Ovary (tissue), 9 donors: ENCODE measurements around the gene GPLD1. TPM values are rescaled to one million over a fixed set of nuclear protein-coding genes. Genes with fewer than 3 reads are reported as not detected.

ENCODE experiments used
- DNase-seq, 5 donors: peaks; one replicate each; pipeline ENCODE4 v3.0.0-alpha.2; 2019 to 2020
- H3K27ac ChIP-seq, 2 donors: fragments of 200-600 bp; one replicate each; pipeline versions ENCODE4 v1.5.1 to v1.8.0; 2019 to 2022
- H3K27me3 ChIP-seq: fragments of 200-600 bp; one replicate; pipeline ENCODE4 v1.8.0; 2022
- H3K36me3 ChIP-seq: fragments of 200-600 bp; sonication (generic); one replicate; pipeline ENCODE4 v1.5.1; 2019
- H3K4me1 ChIP-seq: one replicate; pipeline ENCODE4 v1.8.1; 2013; ENCODE audit warnings: mild to moderate bottlenecking, moderate library complexity; ENCODE audit not compliant: insufficient read depth
- H3K4me3 ChIP-seq: fragments of 200-600 bp; sonication (generic); one replicate; pipeline ENCODE4 v1.5.1; 2017
- H3K9me3 ChIP-seq, 2 donors: fragments of 200-600 bp in 1 of 2; sonication (generic) in 1 of 2; one replicate each; pipeline versions ENCODE4 v1.5.1 to v1.8.1; 2013 to 2019; ENCODE audit warnings: mild to moderate bottlenecking in 1 of 2, moderate library complexity in 1 of 2
- CTCF ChIP-seq, 3 donors: fragments of 450-650 bp in 2 of 3; fragments of 200-600 bp in 1 of 3; IDR thresholded peaks; one replicate each; pipeline versions ENCODE4 v1.5.1 to v1.8.0; 2016 to 2022; ENCODE audit warnings: antibody characterized with exemption in 3 of 3, mild to moderate bottlenecking in 1 of 3
- EP300 ChIP-seq: sonication (generic); formaldehyde crosslinking; IDR thresholded peaks from one replicate; pipeline ENCODE4 v1.6.1; 2017; ENCODE audit warnings: antibody characterized with exemption
- POLR2A ChIP-seq: fragments of 450-650 bp; IDR thresholded peaks from one replicate; pipeline ENCODE4 v1.6.1; 2017; ENCODE audit warnings: antibody characterized with exemption, mild to moderate bottlenecking, moderate library complexity
- WGBS, 3 donors: extraction: QIAGEN DNeasy Blood & Tissue Kit in 1 of 3; methylation state at CpG; one replicate each; pipeline versions ENCODE4 v1.1.5 to v1.1.7; 2013 to 2017; 5-methylcytosine and 5-hydroxymethylcytosine counted together
- intact Hi-C, 4 donors: fragments of 100-400 bp; cut with DNase I; formaldehyde crosslinking; loops; one replicate each; pipeline versions ENCODE4 v1.11.0 to v1.15.1; 2022 to 2023
- polyA plus RNA-seq, 2 donors: library from polyadenylated mRNA; stranded (reverse); fragments of 200-250 nt in 1 of 2; fragments of 350-450 nt in 1 of 2; fragmentation: Illumina TruSeq in 1 of 2; extraction: RNeasy Lipid Tissue Mini Kit (QIAGEN cat#74804) in 1 of 2; gene quantifications; one replicate each; pipeline ENCODE4 v1.2.3, GENCODE V29; 2013 to 2014
- total RNA-seq, 7 donors: library from RNA; depleted of rRNA in 2 of 7; stranded (reverse); fragments of >200 nt in 2 of 7; fragmentation: NEBNext Ultra II Directional in 3 of 7; extraction: Animal tissue kit (Norgen Biotek cat#: 25700) in 3 of 7; gene quantifications; one replicate each; pipeline versions ENCODE4 v1.1.0 to v1.2.4, GENCODE V29; 2016 to 2023
- donor health status: DM: no; HTN: no; CAD: no; lungs with moderate emphysema.
- donor health status: DM: no; HTN: no; CAD: no.
- donor health status: Bipolar disorder and iron deficiency.
- donor health status: DM: yes; HTN: yes; CAD: no.
- donor health status: DM: no; HTN: no; CAD: no.
- donor health status: DM: yes; HTN: yes; CAD: no.

Gene GPLD1
- total and polyA plus RNA-seq, 9 donors: 1.2 to 3.3 (median 2.6) TPM

- Histone ChIP-seq H3K27ac (no peak overlapping the region), H3K9me3 (no peaks in the 10 kb centered on the region), H3K4me3 (no peak overlapping the region), H3K4me1 (no peaks in the 10 kb centered on the region), H3K36me3 (no peaks in the 10 kb centered on the region), H3K27me3 (no peaks in the 10 kb centered on the region)
- intact Hi-C loops: no loop called here
- TF ChIP-seq CTCF (IDR thresholded peaks at IDR 0.05) (no peak), POLR2A (no peak), EP300 (no peak)
- no peak for DNase-seq
- WGBS, 3 donors: 90 to 93% (median 90%) methylated on average over 7 of the region's 7 CpGs
Observed at GRCh38 chr6:24484657-24485323, 4.6 kb downstream of the GPLD1 start.

GRCh38 chr6:24481449-24481848 lies 7.9 kb downstream of the GPLD1 start:
- Histone ChIP-seq H3K27me3 (no peaks in the 10 kb centered on the region), H3K36me3 (no peaks in the 10 kb centered on the region), H3K4me1 (no peaks in the 10 kb centered on the region), H3K4me3 (no peak overlapping the region), H3K27ac (no peak overlapping the region), H3K9me3 (no peaks in the 10 kb centered on the region)
- DNase-seq: no peak
- intact Hi-C loops: no loop called here
- TF ChIP-seq POLR2A (no peak), CTCF (IDR thresholded peaks at IDR 0.05) (no peak)
- WGBS, 3 donors: 73 to 83% (median 77%) methylated on average over 5 of the region's 5 CpGs

GRCh38 chr6:24480705-24481104 lies 8.7 kb downstream of the GPLD1 start:
- Histone ChIP-seq H3K36me3 (no peaks in the 10 kb centered on the region), H3K4me3 (no peak overlapping the region), H3K9me3 (no peaks in the 10 kb centered on the region), H3K27ac (no peak overlapping the region), H3K27me3 (no peaks in the 10 kb centered on the region), H3K4me1 (no peaks in the 10 kb centered on the region)
- 92 to 95% (median 93%) methylated on average over 9 of the region's 9 CpGs for WGBS, 3 donors
- no peak for DNase-seq
- intact Hi-C loops: no loop called here
- TF ChIP-seq EP300 (no peak), POLR2A (no peak), CTCF (IDR thresholded peaks at IDR 0.05) (no peak)

GRCh38 chr6:24478903-24479302 lies 10.5 kb downstream of the GPLD1 start:
- 51 to 66% (median 53%) methylated on average over 4 of the region's 4 CpGs for WGBS, 3 donors
- TF ChIP-seq EP300 (no peak), CTCF (IDR thresholded peaks at IDR 0.05) (no peak), POLR2A (no peak)

More at GRCh38 chr6:24478903-24479302, 10.5 kb downstream of the GPLD1 start:
- Histone ChIP-seq H3K27ac (no peak overlapping the region), H3K27me3 (no peaks in the 10 kb centered on the region), H3K4me1 (no peaks in the 10 kb centered on the region), H3K4me3 (no peak overlapping the region), H3K36me3 (no peaks in the 10 kb centered on the region), H3K9me3 (no peaks in the 10 kb centered on the region)
- intact Hi-C loops: no loop called here
- no peak for DNase-seq
